ENCODE measurements around the gene PIEZO1.
"Not testable (repeated sequence)": the region's sequence is repeated elsewhere in the genome, so short reads cannot be mapped to it uniquely, and the experiment has no call there.

Gene PIEZO1

DNA sequence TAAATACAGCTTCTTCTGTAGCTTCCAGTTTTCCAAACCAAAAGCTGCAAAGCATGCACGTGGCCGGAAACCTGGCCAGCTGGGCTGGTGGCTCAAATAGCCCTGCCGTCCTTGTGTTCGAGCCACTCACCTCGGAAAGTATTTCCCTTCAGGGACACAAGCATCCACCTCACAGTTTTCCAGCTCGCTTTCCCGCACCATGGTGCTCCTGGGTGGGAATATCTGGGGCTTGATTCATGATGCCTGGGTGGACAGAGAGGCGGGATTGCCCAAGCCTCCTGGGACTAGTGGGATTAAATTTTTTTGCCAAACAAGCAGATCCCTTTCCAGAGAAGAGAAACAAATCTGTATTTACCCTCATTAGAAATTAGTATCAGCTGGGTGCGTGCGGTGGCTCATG is 115.0 kb downstream of the PIEZO1 start:
- H3K27ac ChIP-seq: no peak overlapping the region
- H3K27me3 ChIP-seq: no peaks in the 10 kb centered on the region
- DNase-seq: no peak
- TF ChIP-seq CTCF (IDR thresholded peaks at IDR 0.05): no peak
- peaks cover 0 to 21% (median 7%) of the 10 kb centered on the region in 3 donors for H3K36me3 ChIP-seq
- H3K4me1 ChIP-seq: no peaks in the 10 kb centered on the region
- no peak overlapping the region for H3K4me3 ChIP-seq
- H3K9me3 ChIP-seq: no peaks in the 10 kb centered on the region
- intact Hi-C loops (cut with DNase I; ENCODE audit: low total_unique reads): no loop called here

DNA sequence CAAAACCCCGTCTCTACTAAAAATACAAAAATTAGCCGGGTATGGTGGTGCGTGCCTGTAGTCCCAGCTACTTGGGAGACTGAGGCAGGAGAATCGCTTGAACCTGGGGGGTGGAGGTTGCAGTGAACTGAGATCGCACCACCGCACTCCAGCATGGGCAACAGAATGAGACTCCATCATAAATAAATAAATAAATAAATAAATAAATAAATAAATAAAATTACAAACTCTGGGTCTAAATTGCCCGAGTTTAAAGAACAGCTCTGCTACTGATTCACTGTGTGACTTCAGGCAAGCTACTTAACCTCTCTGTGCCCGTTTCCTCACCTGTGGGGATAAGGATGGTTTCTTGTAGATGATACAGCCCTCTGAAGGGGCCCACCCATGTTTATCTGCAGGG is 115.5 kb downstream of the PIEZO1 start:
- H3K9me3 ChIP-seq; H3K27me3 ChIP-seq; H3K4me1 ChIP-seq; H3K27ac ChIP-seq; DNase-seq; intact Hi-C loops (cut with DNase I; ENCODE audit: low total_unique reads); H3K4me3 ChIP-seq: not testable (repeated sequence)
- H3K36me3 ChIP-seq: peaks cover 0 to 18% (median 7%) of the 10 kb centered on the region in 3 donors

GRCh38 chr16:88667461-88667860 is 117.6 kb downstream of the PIEZO1 start:
- Histone ChIP-seq H3K9me3 (no peaks in the 10 kb centered on the region), H3K27ac (no peak overlapping the region), H3K4me3 (no peak overlapping the region), H3K27me3 (no peaks in the 10 kb centered on the region), H3K36me3 (peaks cover 0 to 8% (median 0%) of the 10 kb centered on the region in 3 donors), H3K4me1 (peaks cover 0 to 10% (median 5%) of the 10 kb centered on the region in 4 donors)
- DNase-seq: no peak
- intact Hi-C loops (cut with DNase I; ENCODE audit: low total_unique reads): no loop called here
- TF ChIP-seq CTCF (IDR thresholded peaks at IDR 0.05): no peak

DNA sequence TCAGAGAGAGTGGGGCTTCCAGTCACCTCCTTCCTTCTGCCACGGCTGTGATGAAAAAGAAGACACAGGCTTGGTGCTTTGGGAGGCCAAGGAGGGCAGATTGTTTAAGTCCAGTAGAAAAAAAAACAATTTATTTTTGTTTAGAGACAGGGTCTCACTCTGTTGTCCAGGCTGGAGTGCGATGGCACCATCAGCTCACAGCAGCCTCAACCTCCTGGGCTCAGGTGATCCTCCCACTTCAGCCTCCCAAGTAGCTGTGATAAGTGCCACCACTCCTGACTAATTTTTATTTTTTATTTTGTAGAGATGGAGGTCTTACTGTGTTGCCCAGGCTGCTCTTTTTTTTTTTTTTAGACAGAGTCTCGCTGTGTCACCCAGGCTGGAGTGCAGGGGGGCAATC is 119.5 kb downstream of the PIEZO1 start:
- intact Hi-C loops (cut with DNase I; ENCODE audit: low total_unique reads): no loop called here
- Histone ChIP-seq H3K36me3 (no peaks in the 10 kb centered on the region), H3K4me3 (no peak overlapping the region), H3K27me3 (no peaks in the 10 kb centered on the region), H3K27ac (no peak overlapping the region), H3K9me3 (no peaks in the 10 kb centered on the region), H3K4me1 (peaks cover 0 to 20% (median 11%) of the 10 kb centered on the region in 4 donors)
- no peak for DNase-seq
- TF ChIP-seq CTCF (IDR thresholded peaks at IDR 0.05): no peak

All from tibial artery (tissue), 4 donors.